Astrocyte (in vitro differentiated cells and primary cell): ENCODE measurements around the gene YBX2.

Source experiments
- EZH2 ChIP-seq: IDR thresholded peaks from 2 replicates; pipeline ENCODE4 v1.6.1; 2012; ENCODE audit warnings: mild to moderate bottlenecking, low read length, inconsistent platforms; ENCODE audit not compliant: insufficient read depth
- TF ChIP-seq, protein P1 (sequence below): IDR thresholded peaks from 2 replicates; pipeline ENCODE4 v1.5.1; 2011; ENCODE audit warnings: low read depth, mild to moderate bottlenecking, inconsistent platforms, low read length, moderate library complexity; ENCODE audit not compliant: insufficient read depth

DNA sequence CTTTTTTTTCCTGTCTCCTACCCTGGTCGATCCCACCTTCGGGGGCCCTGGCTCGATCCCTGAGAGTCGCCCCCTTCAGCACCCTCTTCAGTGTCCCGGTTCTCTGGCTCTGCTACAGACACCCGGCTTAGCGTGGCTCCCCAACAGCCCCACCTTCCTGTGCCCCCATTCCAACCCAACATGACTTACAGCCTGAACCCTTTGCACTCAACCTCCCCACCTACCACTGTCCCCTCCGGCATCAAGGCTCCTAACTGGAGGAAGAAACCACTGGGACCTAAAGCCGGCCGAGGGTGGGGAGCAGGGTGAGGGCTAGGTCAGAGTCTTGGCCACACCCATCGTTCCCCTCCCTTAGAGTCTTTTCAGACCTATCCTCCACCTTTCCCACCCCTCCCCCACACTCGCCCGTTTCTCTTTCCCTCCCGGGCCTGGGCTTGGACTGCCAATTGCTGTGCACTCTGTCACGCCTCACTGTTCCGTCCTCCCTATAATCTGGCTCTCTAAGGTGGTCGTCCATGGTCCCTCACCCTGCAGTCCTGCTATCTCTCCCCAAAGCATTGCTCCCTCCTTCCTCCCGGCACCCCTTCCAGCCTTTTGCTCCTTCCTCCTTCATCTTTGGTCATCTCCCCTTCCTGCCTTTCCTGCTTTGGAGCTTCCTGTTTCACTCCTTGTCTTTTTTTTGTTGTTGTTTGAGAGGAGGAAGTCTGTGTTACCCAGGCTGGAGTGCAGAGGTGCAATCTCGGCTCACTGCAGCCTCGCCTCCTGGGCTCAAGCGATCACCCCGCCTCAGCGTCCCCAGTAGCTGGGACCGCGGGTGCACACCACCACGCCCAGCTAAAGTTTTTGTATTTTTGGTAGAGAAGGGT, 31.3 kb downstream of the YBX2 start:
- TF ChIP-seq, protein P1, sequence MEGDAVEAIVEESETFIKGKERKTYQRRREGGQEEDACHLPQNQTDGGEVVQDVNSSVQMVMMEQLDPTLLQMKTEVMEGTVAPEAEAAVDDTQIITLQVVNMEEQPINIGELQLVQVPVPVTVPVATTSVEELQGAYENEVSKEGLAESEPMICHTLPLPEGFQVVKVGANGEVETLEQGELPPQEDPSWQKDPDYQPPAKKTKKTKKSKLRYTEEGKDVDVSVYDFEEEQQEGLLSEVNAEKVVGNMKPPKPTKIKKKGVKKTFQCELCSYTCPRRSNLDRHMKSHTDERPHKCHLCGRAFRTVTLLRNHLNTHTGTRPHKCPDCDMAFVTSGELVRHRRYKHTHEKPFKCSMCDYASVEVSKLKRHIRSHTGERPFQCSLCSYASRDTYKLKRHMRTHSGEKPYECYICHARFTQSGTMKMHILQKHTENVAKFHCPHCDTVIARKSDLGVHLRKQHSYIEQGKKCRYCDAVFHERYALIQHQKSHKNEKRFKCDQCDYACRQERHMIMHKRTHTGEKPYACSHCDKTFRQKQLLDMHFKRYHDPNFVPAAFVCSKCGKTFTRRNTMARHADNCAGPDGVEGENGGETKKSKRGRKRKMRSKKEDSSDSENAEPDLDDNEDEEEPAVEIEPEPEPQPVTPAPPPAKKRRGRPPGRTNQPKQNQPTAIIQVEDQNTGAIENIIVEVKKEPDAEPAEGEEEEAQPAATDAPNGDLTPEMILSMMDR: no peak
- TF ChIP-seq EZH2: no peak
